Measurements from ENCODE around the gene BHLHA15.

The BHLHA15 gene

DNA sequence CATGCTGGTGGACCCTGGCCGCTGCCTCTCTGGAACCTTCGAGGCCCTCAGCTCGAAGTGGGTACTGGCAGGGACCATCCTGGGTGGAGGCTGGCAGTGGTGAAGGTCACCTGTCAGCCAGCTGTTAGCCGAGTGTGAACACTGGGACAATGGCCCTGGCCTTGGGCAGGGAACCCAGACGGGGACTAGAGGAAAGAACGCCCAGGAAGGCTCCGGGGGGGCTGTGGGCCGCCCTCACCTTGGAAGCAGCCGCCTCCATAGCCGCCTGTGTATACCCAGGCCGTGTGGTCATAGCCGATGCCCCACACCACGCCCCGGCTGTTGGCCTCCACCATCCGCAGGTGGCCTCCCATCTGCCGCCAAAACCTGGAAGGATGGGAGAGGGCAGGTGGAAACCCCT, 17.6 kb downstream of the BHLHA15 start:
- DNase-seq, result no peak

DNA sequence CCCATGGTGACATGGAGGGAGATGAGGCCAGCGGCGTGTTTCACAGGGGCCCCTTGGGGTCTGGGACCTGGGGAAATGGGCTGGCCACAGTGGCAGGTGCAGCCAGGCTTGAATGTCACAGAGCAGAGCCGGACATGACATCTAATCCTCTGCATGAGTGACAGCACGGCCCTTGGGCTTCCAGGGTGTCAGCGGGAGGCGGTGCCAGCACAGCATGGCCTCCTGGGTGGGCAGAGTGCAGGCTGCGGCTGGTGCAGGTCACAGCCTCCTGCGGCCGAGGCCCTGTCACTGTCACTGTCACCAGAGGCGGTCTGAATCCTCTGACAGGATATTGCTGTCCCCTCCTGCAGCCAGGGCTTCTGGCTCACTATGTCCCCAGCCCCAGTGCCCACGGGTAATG, 18.2 kb downstream of the BHLHA15 start:
- DNase-seq, result no peak

DNA sequence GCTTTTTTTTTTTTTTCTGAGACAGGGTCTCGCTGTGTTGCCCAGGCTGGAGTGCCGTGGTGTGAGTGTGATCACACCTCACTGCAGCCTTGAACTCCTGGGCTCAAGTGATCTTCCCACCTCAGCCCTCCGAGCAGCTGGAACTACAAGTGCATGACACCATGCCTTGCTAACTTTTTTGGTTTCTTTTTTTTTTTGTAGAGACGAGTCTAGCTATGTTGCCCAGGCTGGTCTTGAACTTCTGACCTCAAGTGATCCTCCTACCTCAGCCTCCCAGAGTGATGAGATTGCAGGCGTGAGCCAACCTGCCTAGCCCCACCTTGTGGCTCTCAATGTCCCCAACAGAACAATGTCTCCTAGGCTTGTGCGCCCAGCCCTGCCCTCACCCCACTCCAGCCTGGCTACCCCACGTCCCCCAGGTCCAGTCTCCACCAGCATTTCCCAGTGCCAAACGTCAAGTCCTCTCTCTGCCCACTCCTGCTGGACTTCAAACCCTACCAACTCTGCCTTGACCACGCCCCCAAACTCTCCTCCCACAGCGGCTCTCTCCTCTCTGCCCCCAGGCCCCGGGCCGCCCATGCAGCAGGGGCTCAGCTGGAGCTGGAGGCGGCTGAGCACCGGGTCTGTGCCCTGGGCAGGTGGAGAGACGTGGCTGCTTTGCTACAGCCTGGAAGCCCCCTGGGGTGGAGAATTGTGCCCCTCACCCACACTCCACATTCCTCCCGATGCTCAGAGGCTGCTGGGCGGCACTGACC, 18.9 kb downstream of the BHLHA15 start:
- no peak for DNase-seq

DNA sequence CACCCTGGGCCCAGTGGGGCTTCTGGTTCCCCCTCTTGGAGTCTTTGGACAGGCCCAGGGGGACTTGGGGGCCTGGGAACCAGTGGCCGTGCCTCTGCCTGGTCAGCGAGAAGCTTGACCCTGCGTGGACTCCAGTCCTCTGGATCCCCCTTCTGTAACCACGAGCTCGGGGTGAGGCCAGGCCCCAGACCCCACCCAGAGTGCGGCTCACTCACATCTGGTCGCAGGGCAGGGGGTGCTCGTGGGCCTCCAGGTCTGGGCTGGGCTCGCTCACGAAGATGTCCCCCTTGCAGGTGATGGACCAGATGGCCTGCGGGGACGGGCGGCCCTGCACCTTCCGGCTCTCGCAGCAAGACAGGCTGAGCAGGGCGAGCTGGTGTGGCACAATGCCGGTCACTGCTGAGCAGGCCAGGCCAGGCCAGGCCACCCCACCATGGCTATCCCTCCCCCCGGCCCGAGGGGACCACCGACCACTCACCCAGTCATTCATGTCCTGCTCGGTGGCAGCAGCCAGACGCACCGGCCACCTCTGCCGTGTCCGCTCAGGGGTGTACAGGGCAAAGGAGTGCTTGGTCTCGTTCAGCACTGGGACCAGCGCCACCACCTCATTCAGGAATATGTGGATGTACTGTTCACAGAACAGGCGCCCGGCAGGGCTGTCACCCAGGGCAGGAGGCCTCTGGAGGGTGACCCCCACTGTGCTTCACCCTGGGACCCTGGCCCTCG, 19.7 kb downstream of the BHLHA15 start:
- no peak for DNase-seq

DNA sequence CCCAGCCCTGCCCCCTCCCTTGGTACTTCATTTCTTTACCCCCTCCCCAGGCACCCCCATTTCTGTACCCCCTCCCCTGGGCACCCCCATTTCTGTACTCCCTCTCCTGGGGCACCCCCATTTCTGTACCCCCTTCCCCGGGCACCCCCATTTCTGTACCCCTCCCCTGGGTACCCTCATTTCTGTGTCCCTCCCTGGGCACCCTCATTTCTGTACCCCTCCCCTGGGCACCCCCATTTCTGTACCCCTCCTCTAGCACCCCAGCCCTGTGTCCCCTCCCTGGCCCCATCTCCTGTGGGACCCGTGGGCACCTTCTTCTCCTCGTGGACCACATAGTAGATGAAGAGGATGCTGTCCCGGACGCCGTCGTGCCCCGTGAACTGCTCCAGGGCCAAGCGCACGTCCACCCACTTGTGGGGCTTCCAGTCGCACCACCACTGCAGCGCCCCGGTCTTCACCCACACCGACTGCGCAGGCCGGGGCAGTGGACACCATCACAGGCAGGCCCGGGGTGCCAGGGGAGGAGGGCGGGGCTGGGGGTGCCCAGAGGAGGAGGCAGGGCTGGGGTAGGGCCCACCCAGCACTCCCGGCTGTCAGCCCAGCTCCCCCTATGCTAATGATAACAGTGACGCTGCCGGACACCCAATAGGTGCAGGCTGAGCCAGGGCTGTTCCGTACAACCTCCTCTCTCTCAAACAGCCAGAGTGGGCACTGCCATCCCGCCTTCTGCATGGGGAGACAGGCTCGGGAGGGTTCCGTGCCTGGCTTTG, 20.4 kb downstream of the BHLHA15 start:
- DNase-seq, result no peak

DNA sequence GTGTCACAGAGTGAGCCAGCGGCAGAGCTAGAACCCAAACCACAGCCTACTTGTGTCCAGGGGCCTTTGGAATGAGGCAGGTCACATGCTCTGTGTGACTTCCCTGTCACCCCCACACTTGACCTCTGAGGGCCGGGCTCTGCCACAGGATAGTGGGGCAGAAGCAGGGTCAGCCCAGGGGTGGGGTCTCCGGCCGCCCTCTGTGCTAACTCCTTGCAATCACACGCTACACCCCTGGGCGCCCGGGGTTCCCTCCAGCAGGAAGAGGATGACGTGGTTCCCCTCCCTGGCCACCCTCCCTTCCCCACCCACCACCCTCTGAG, 21.0 kb downstream of the BHLHA15 start:
- no peak for DNase-seq

DNA sequence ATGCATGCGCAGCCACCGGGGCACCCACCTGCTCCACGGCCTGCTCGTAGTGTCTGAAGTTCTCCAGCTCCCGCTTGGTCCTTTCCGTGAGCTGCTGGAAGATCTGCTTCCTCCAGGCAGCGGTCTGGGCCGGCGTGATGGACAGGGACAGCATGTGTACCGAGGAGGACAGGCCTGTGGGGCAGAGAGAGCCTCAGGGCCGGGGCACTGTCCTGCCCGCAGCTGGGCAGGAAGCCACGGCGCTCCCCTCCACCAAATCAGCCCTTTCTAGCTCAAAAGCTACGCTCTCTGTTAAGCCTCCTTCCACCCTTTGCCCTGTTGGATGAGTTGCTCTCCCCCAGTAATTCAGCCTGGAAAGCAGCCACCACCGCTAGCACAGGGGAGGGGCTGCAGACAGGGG, 21.6 kb downstream of the BHLHA15 start:
- no peak for DNase-seq

DNA sequence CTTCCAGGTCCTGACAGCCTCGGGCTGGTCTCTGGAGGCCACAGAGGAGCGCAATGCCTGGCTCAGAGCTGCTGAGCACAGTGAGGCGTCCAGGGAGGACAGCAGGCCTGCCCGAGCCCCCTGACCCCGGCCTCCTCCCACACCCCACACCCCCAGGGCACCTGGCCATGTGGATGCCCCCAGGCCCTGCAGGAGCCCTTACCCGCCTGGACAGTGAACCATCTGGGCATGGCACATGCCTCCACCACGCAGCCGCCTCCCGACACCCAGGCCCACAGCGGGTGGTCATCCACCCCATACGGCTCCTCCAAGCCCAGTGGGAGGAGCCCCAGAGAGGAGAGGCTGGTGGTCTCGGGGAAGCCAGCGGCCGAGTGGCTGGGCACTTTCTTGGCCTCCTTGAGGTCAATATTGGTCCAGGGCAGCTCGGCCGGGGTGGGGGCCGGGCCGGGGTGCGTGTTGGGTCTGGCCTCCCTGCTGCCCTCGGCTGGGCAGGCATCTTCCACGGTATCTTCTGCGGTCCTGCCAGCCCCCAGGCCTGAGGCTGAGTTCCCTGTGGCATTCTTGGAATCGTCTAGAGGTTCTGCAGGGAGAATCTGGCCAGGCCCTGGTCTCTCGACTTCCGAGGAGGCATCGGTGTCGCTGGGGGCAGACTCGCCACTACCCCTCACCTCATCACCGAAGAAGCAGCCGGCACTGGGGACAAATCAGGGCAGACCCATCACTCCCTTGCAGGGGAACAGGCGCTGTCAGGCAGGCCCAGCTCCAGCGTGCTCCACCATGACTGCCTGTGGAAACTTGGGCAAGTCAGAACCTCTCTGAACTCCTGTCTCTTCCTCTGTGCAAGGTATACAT, 22.2 kb downstream of the BHLHA15 start:
- DNase-seq, result no peak

DNA sequence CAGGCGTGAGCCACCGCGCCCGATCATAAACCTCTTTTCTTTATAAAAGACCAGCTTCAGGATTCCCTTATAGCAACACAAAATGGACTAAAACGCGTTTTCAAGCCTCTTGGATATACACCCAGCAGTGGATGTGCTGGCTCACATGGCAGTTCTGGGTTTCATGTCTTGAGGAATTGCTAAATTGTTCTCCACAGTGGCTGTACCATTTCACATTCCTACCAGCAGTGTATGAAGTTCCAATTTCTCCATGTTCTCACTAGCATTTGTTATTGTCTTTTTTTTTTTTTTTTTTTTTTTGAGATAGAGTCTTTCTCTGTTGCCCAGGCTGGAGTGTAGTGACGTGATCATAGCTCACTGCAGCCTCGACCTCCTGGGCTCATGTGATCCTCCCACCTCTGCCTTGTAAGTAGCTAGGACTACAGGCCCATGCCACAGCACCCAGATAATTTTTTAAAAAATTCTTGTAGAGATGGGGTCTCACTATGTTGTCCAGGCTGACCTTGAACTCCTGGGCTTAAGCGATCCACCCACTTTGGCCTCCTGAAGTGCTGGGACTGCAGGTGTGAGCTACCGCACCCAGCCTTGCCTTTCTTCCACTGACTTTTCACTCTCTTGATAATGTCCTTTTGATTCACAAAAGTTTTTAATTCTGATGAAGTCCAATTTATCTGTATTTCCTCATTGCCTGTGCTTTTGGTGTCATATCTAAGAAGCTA, 23.3 kb downstream of the BHLHA15 start:
- DNase-seq, result no peak

DNA sequence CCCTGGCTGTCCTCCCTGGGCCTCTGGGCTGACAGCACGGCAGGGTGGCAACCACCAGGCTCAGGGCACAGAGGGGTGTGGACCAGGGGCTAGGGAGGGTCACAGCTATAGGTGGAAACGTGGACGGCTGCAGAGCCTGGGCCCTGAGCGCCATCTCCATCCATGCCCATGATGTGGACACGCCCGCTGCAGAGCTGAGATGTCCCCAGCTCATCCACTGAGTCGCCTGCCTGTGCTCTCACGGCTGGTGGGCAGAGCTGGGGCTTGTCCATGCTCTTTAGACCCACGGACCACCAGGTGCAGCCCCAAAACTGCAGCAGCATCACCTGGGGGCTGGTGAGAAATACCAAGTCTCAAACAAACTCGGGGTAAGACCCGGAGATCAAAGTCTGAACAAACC, 24.7 kb downstream of the BHLHA15 start:
- no peak for DNase-seq

DNA sequence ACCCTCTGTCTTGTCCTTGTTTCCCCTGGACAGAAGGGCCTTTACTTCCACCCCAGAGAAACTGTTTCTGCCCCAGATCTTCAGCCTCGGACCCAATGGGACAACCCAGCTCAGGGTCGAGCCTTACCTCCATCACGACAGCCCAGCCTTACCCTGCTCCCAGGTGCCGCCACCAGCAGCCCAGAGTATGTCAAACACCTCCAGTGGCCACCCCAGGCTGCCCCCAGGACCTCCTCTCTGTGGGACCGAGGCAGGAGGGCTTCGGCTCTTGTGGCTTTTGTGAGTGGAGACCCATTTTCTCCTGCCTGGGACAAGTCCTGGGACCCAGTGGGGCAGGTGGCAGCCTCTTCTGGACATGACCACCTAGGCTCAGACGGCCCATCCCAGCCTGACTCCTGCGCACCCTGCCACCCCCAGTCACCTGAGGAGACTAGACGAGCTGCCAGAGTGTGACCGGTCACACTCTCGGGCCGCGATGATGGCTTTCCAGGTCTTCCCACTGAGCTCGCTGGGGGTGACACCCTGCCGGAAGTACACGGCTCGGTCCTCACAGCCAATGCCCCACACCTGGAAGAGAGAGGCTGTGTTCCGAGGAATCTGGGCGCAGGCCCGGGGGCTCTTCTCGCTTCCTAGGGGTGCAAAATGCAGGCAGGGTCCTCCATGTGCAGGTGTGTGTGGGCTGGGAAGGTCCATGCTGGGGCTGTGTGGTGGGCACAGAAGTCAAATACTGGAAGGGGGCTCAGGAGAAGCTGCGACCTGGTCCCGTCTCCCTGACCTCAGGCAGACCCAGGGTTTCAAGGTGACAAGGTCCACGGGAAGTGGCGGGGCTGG, 25.3 kb downstream of the BHLHA15 start:
- DNase-seq, result no peak

DNA sequence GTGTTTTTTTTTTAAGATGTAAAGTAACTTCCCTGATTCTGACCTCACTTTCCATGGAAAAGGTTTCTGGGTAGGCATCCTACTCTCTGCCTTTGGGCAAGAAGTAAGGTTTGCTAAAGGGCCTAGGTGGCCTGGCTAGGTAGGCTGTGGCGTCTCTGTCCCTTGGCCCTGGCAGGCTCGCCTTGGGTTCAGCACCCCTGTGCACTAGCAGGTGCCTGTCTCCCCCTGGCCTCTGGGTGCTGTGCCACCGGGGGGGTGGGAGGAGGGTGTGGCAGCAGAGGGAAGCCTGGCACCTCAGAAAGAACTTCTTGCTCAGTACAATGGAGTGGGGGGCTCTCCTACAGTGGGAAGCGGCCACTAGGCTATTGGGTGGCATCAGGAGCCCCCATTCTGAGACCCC, 26.8 kb downstream of the BHLHA15 start:
- DNase-seq, result no peak

DNA sequence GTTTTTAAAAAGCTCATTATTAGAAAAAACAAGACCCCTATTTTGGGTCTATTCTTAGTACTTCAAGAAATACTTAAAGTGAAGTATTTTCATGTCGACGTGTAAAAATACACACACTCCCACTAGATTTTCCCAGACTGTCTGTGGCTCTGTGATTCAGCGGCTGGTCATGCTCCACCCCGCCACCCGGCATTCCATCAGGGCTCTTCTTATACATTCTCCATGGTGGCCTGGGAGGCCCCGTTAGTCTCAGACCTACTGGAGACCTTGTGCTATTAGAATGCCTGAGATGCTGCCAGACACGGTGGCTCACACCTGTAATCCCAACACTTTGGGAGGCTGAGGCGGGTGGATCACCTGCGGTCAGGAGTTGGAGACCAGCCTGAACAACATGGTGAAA, 27.7 kb downstream of the BHLHA15 start:
- no peak for DNase-seq

DNA sequence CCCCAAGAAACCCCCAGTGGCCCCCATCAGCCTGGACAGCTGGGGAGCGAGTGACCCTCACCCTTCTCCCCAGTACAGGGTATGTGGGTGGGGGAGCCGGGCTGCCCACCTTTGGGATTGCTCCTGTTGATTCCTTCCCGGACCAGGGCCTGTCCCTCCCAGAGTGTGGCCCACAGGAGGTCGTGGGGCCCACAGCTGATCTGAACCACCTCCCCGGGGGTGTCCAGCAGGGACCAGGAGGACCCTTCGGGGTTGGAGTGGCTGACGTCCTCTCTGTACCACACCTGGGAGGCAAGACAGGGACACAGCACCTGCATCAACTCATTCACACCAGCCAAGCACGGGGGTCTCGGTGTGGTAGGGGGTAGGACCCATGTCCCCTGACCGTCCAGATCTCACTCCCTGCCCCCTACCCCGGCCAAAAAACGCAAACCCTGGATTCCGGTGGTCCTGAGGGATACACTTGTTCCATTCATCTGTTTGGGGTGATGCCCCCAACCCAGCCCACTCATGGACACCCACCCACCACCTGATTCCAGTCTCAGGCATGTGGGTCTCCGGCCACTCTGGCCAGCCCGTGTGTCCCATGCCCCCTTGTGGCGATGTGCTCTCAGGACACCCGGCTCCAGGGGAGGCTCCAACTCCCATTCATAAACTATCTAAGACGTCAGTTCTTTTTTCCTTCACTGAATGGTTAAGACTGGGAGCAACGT, 29.9 kb downstream of the BHLHA15 start:
- peak; percentile 36 for DNase-seq

DNA sequence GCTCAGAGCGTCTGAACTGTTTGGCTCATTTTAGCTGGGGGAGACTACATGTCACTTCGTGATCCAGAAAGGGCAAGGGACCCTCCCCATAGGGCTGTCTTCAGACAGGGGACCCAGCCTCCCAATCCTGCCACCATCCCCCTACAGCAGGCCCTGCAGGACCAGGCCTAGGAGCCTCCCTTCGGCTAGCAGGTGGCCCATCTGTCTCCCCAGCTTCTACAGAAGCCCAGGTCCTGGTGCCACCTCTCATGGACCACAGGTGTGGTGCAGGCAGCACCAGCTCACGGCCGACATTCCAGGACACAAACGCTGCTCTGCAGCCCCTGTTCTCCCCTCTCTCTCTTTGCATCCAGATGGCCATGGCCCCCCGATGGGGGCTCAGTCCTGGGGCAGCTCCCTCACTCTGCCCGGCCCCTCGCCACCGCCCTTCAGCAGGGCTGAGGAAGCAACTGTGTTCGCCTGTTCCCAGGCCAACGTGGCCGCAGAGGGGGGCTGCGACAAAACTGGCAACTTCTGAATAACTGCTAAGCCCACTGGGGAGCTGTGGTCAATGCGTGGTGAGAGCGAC, 30.5 kb downstream of the BHLHA15 start:
- no peak for DNase-seq

DNA sequence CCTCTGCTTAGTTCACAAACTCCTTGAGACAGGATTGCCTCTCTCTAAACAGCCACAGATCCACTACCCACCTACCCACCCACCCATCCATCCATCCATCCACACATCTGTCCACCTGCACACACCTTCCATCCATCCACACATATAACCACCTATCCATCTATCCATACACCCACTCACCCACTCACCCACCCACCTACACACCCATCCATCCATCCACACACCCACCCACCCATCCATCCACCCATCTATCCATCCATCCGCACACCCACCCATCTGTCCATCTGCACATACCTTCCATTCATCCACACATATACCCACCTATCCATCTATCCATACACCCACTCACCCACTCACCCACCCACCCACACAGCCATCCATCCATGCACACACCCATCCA, 31.1 kb downstream of the BHLHA15 start:
- no peak for DNase-seq

DNA sequence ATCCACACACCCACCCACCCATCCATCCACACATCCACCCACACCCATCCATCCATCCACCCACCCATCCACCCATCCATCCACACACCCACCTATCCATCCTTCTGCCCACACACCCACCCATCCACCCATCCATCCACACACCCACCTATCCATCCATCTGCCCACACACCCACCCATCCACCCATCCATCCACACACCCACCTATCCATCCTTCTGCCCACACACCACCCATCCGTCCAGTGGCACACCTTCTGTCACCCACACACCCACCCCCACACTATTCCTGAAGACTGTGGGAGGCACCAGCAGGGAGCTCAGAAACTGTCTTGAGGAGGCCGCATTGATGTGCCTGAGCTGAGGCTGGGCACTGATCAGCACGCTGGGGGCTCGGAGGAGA, 31.7 kb downstream of the BHLHA15 start:
- no peak for DNase-seq

DNA sequence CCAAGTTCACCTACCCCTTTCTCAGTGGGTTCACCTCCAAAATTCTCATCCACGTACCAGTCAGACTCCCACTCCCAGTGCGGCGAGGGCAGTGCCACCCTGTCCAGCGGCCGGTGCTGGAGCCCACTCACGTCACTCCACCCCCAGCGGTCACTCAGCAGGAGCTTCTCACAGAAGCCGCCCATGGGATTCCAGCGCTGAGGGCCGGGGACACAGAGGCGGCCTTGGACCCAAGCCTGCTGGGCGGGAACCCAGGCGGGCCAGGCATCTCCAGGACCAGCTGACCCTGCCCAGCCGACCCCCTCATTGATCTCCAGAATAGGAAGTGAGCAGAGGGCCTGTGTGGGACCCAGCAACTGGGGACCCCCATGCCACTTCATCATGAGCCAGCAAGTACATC, 33.6 kb downstream of the BHLHA15 start:
- no peak for DNase-seq

DNA sequence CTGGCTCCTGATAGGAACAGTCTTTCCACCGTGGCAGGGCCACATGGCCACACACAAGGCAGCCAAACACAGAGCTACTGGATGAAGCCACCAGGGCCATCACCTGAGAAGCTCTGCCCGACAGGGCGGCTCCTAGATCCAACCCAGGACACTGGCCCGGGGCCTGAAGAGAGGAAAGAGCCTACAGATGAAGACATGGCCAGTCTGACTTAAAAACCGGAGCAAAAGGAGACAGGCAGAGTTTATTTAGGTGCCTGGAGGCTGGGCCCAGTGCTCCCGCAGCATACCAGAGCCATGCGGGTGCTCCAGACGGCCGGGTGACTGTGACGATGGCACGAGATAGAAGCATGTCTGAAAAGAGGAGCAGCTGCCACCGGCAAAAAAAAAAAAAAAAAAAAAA, 36.9 kb downstream of the BHLHA15 start:
- DNase-seq, result no peak

DNA sequence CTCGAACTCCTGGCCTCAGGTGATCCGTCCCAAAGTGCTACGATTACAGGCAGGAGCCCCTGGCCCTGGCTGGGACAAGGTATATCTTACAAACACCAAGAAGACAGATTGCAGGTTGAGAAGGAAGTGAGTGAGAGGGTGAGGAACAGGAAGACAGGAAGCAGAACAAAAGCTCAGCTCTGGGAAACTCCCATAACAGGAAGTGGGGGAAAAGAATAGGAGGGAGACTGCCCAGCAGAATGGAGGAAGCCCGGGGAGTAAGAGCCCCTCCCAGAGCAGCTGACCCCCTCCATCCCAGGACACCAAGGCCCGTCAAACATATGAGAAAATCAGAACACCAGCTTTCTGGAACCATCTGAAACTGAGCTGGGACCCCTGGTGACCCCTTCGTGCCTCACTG, 37.9 kb downstream of the BHLHA15 start:
- peak; percentile 69 for DNase-seq

DNA sequence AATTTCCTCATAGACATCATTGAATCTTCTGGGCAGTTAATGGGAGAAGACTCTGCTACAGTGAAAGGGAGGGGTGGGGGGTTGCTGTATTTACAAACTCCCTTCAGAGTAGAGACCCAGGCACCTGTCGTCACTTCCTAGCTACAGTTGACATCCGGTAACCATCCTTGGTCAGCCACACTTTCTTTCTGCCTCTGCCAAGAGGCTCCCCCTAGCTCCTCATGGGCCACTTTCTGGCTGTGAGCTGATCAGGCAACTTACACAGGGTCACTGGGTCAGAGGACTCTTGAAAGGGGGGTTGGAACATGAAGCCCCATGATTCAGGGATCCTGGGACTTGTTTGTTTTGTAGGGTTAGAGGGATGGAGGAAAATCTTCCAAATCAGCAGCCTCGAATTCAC, 39.5 kb downstream of the BHLHA15 start:
- no peak for DNase-seq
